Measurements from ENCODE around the gene BAZ1B.
"Not testable (repeated sequence)": the region's sequence is repeated elsewhere in the genome, so short reads cannot be mapped to it uniquely, and the experiment has no call there.

The BAZ1B gene

GRCh38 chr7:73509463-73509862, 12.6 kb downstream of the BAZ1B start:
- no peak for DNase-seq (ENCODE audit: low read depth, low spot score)

DNA sequence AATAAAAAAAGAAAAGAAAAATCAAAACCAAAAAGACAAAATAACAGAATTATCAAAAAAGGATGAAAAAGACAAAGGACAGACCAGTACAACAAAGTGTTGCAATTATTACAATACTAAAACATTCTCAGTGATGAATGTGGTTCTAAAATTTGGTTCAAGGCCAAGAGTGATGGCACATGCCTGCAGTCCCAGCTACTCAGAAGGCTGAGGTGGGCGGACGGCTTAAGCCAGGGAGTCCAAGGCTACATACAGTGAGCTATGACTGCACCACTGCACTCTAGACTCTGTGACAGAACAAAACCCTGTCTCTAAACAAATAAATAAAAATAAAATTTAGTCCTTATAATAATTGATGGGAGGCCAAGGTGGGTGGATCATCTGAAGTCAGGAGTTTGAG, 14.5 kb downstream of the BAZ1B start:
- H3K4me3 ChIP-seq (ENCODE audit: low read length): no peak overlapping the region
- DNase-seq (ENCODE audit: low read depth, low spot score): no peak

More at GRCh38 chr7:73509463-73509862, 12.6 kb downstream of the BAZ1B start:
- no peak overlapping the region for H3K4me3 ChIP-seq (ENCODE audit: low read length)

DNA sequence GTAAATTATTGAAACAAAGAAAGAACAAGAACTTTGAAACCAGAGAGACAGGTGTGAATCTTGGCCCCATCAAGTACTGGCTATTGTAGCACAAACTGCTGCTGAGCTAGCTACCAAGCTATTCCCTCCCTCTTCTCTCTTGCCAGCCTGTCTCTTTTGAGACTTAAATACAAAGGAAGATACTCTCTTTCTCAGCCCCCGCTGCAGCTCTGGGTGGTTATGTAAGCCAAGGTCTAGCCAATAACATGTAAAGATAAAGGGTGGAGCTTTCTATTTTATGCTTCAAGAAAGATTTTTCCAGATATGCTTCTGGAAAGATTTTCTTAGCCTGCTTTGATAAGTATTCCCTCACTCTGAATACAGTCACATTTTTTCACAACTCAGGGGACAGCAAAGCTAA, 17.2 kb downstream of the BAZ1B start:
- H3K4me3 ChIP-seq (ENCODE audit: low read length): no peak overlapping the region
- no peak for DNase-seq (ENCODE audit: low read depth, low spot score)

- DNase-seq (ENCODE audit: low read depth, low spot score): no peak
- H3K4me3 ChIP-seq (ENCODE audit: low read length): no peak overlapping the region
These were observed 18.1 kb downstream of the BAZ1B start for GRCh38 chr7:73504017-73504416.

- no peak for DNase-seq (ENCODE audit: low read depth, low spot score)
- H3K4me3 ChIP-seq (ENCODE audit: low read length): no peak overlapping the region
These were observed 18.9 kb downstream of the BAZ1B start for GRCh38 chr7:73503229-73503628.

- no peak for DNase-seq (ENCODE audit: low read depth, low spot score)
- no peak overlapping the region for H3K4me3 ChIP-seq (ENCODE audit: low read length)
These were observed 25.5 kb downstream of the BAZ1B start for GRCh38 chr7:73496626-73497025.

GRCh38 chr7:73495507-73495906, 26.6 kb downstream of the BAZ1B start:
- DNase-seq (ENCODE audit: low read depth, low spot score); H3K4me3 ChIP-seq (ENCODE audit: low read length): not testable (repeated sequence)

DNA sequence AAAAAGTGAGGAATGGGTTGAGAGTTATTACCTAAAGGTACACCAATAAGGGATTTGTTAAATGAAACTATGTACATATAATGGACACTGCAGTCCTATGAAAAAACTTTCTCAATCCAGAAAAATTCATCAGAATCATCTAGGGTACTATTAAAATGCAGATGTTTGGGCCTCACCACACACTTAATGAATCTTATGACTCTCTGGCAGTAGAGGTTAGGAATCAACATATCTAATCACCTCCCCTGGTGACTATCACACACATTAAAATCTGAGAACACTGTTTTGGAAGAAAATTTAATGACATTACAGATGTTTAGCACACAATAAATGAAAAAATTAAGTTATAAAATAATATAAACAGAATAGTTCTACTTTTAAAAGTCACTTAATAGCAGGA, 32.1 kb downstream of the BAZ1B start:
- H3K4me3 ChIP-seq (ENCODE audit: low read length): no peak overlapping the region
- no peak for DNase-seq (ENCODE audit: low read depth, low spot score)

DNA sequence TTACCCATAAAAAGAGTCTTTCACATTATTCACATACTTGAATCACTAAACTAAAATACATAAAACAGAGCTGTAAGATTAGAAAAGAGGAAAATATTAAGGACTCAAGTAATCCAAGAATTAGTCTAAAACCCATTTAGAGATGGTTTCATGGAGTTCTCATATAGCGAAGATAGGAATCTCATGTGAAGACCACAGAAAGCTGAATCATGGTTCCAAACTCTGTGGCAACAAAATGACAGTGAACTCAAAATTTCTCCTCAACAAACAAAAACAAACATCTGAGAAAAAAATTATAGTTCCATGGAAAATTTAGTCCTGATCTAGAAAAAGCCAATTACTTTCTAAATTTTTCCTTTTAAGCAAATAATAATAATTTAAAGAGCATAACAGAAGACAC, 34.6 kb downstream of the BAZ1B start:
- H3K4me3 ChIP-seq (ENCODE audit: low read length): no peak overlapping the region
- no peak for DNase-seq (ENCODE audit: low read depth, low spot score)

GRCh38 chr7:73483171-73483570, 38.9 kb downstream of the BAZ1B start:
- H3K4me3 ChIP-seq (ENCODE audit: low read length): no peak overlapping the region
- DNase-seq (ENCODE audit: low read depth, low spot score): no peak

DNA sequence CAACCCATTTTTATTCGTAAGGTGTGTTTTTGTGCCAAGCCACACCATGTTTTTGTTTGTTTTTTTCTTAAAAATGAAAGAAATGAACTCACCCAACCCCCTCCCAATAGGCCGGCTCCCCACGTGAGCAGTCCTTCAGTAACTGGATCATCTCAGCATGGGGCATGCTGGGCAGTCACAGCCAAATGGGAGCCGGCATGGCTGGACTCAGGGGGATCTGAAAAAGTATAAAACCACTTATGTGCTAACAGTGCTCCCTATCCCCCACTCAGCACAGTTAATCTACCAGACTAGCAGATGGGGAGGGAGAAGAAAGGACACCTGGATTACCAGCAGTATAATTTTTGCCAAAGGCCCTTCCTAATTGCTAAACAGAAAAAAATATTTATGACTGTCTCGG, 39.3 kb downstream of the BAZ1B start:
- no peak overlapping the region for H3K4me3 ChIP-seq (ENCODE audit: low read length)
- no peak for DNase-seq (ENCODE audit: low read depth, low spot score)

GRCh38 chr7:73481521-73481920, 40.6 kb downstream of the BAZ1B start:
- not testable (repeated sequence) for H3K4me3 ChIP-seq (ENCODE audit: low read length); DNase-seq (ENCODE audit: low read depth, low spot score)

DNA sequence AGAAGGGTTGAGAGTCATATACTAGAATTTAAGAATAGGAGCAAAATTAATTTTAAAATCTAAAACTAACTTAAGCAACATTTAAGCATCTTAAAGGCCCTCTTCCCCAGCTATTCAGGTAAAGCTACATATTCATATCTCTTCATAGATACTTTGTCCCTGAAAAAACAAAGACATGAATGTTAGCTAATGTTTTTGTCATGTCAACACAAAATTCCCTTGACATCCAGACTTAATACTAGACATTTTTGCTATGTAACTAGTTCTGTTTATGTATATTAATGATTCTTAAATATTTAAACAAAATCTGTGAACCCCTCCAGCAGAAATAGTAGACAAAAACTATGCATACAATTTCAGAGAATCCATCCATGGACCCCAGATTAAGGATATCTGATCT, 43.5 kb downstream of the BAZ1B start:
- H3K4me3 ChIP-seq (ENCODE audit: low read length): no peak overlapping the region
- no peak for DNase-seq (ENCODE audit: low read depth, low spot score)

GRCh38 chr7:73477376-73477775, 44.7 kb downstream of the BAZ1B start:
- DNase-seq (ENCODE audit: low read depth, low spot score): no peak
- H3K4me3 ChIP-seq (ENCODE audit: low read length): no peak overlapping the region

DNA sequence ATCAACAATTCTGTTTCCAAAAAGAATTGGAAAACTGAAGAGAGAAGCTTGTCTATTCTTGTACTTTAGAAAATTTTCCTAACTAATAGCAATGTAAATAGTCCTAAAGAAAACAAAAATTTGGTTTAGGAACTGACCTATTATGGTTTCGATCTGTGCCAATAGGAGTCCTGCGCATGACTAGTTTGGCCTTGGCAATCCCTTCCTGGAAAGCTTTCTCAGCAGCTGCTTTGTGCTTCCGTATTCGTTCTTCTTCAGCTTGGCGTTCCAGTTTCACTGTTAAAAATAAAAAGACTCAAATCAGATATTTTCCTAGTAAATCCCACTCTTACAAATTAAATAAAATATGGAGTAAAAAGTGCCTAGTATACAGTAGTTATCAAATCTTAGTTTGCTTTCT, 51.9 kb downstream of the BAZ1B start:
- DNase-seq (ENCODE audit: low read depth, low spot score): no peak
- no peak overlapping the region for H3K4me3 ChIP-seq (ENCODE audit: low read length)

GRCh38 chr7:73467046-73467445, 55.0 kb downstream of the BAZ1B start:
- not testable (repeated sequence) for DNase-seq (ENCODE audit: low read depth, low spot score); H3K4me3 ChIP-seq (ENCODE audit: low read length)

- no peak for DNase-seq (ENCODE audit: low read depth, low spot score)
- H3K4me3 ChIP-seq (ENCODE audit: low read length): no peak overlapping the region
These were observed 56.0 kb downstream of the BAZ1B start for GRCh38 chr7:73466112-73466511.

DNA sequence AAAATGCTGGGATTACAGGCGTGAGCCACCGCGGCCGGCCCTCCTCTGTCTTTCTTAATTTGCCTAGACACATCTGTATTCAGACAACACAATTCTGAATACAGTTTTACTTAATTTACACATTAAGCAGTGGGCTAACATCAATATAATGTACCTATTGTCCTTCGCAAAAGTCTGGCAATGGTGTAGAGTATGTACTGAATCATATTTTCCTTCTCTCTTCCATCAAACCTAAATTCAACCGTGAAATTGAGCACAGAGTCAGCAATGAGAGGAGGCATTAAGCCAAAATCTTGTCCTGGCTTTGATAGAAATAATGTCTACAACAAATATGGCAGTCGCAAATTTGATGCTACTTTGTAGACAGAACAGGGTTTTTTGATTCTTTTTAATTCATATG, 58.1 kb downstream of the BAZ1B start:
- H3K4me3 ChIP-seq (ENCODE audit: low read length): no peak overlapping the region
- no peak for DNase-seq (ENCODE audit: low read depth, low spot score)

DNA sequence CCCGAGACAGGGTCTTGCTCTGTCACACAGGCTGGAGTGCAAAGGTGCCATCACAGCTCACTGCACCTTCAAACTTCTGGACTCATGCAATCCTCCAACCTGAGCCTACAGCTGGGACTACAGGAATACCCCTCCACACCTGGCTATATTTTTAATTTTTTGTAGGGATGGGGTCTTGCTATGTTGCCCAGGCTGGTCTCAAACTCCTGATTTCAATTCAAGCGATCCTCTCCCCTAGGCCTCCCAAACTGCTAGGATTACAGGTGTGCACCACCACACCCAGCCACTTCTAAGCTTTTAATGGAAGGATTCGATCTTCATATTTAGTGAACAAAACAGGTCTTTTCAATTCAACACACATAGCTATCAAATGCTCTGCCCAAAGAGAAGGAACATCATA, 58.8 kb downstream of the BAZ1B start:
- DNase-seq (ENCODE audit: low read depth, low spot score): no peak
- no peak overlapping the region for H3K4me3 ChIP-seq (ENCODE audit: low read length)

GRCh38 chr7:73461782-73462285, 60.3 kb downstream of the BAZ1B start:
- DNase-seq (ENCODE audit: low read depth, low spot score): no peak
- H3K4me3 ChIP-seq (ENCODE audit: low read length): no peak overlapping the region

- H3K4me3 ChIP-seq (ENCODE audit: low read length): no peak overlapping the region
- no peak for DNase-seq (ENCODE audit: low read depth, low spot score)
These were observed 67.7 kb downstream of the BAZ1B start for GRCh38 chr7:73454424-73454823.

All from Jurkat, Clone E6-1 (cell line).